Stimulated activated CD4-positive, alpha-beta T cell treated with anti-CD3 and anti-CD28 coated beads, Interleukin-2, amount 100 ng/mL, for 24 hours (primary cell): ENCODE data around the gene LRP1B.
"Not testable (repeated sequence)": the region's sequence is repeated elsewhere in the genome, so short reads cannot be mapped to it uniquely, and the experiment has no call there.

Experiments used
- DNase-seq, 2 donors: peaks; one replicate each; pipeline ENCODE4 v3.0.0-alpha.2; 2020

The LRP1B gene

DNA sequence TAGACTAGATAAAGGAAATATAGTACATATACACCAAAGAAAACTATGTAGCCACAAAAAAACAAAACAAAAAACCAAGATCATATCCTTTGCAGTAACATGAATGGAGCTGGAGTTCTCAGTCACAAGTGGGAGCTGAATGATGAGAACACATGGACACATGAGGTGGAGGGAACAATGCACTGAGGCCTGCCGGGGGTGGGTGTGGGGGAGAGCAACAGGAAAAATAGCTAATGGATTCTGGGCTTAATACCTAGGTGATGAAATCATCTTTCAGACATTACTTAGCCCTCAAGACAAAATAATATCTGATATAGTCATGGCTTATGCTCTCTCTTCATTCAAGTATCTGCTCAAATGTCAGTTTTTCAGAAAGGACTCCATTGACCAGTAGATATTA lies 930.6 kb downstream of the LRP1B start:
- no peak for DNase-seq

DNA sequence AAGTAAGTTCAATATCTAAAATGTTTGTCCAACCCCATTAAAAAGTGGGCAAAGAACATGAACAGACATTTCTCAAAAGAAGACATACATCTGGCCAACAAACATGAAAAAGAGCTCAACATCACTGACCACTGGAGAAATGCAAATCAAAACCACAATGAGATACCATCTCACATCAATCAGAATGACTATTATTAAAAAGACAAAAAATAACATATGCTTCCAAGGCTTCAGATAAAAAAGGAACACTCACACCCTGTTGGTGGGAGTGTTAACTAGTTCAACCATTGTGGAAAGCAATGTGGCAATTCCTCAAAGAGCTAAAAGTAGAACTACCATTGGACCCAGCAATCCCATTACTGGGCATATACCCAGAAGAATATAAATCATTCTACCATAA lies 931.1 kb downstream of the LRP1B start:
- DNase-seq = no peak

DNA sequence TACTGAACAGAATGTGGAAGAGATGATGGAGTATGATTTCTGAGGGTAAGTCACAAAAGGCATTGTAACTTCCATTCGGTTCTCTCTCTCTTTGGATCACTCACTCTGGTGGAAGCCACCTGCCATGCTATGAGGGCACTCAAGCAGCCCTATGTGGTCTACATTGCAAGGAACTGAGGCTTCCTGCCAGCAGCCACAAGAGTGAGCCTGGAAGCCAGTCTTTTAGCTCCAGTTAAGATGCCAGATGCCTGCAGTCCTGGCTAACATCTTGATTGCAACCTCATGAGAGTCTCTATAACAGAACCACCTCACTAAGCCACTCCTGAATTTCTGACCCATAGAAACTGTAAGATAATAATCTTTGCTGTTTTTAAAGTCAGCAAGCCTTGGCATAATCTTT lies 935.7 kb downstream of the LRP1B start:
- no peak for DNase-seq

DNA sequence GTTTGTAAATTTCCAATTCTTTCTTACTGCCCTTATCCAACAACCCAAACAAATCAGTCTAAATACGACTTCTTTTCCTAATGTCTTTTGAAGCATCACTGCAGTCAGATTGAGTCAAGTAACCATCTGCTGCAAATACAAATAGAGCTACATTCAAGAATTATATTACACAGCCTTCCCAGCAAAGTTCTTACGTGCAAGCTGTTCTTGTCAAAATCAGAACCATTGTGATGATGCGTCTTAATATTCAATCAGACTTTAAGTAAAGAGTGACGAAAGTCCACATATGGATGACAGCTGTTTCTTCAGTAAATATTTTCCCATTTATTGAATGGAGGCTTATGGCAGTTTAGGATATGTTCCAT lies 943.8 kb downstream of the LRP1B start:
- DNase-seq = no peak

DNA sequence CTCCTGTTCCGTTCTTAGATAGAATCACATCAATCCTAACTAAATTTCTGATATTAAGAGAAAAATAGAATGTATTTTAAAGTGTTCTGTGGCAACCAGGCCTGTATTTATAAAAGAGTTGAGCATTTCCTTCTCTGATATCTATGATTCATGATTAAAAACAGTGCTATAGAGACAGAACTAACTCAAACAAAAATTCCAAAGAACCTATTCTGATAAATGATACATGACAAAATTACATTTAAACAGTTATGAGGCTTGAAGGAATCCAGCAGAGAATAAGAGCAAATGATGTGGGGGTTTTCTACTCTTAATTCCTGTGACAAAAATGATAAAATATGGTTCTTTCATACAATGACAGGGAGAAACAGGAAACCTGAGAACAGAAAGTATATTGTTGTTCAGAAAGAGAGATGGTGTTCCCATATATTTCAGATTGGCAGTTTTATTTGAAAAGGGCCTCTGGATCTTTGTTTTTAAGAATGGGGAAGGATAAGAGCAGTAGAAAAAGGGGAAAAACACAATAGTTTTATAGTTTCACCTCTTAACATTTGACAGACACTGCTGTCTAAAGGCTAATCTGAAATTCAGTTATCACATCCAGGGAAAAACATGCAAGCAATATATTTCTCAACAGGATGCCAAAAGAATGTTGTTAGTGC lies 944.3 kb downstream of the LRP1B start:
- no peak for DNase-seq

DNA sequence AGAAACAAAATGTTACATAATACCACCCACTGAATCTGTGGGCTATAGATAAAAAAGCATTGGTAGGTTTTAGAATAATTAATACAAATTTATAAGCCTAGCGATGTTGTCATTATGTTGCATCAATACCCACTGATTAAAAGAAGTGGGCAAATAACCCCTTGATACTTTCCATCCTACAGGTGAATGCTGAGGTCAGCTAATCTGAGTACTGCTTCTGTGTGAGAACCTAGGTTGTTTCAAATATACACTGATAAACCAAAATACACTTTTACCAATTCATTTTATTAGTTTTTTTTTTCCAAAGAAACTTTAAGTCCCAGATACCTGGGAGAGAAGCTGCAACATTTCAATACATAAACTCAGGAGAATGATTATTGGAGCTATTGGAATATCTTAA lies 948.6 kb downstream of the LRP1B start:
- no peak for DNase-seq

DNA sequence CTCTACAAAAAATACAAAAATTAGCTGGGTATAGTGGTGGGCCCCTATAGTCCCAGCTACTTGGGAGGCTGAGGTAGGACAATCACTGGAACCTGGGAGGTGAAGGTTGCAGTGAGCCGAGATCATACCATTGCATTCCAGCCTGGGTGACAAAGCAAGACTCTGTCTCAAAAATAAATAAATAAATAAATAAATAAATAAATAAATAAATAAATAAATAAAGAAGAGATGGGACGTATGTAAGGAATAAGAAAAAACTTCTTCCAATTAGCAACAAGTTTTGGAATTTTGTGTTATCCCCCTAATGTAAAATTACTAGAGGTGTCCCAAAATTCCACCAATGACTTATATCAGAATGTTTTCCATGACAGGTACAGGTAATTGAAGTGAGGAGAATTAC lies 961.7 kb downstream of the LRP1B start:
- DNase-seq = not testable (repeated sequence)

DNA sequence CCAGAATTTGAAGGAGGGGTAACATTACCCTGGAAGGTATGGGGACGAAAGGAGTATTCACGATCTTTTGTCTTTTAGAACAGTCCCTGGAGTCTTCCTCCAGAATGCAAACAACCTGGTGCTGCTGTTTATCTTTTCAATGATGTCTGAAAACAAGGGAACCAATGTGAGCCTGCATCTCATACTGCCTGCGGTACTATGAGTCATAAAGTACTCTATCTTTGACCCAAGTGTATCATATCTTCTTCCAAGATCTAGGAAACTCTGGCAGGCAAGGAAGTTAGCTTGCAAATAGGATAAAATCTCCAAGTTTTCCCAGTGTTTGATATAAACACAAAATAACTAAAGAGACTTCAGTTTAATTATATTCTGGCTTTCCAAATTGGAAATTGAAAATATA lies 968.5 kb downstream of the LRP1B start:
- no peak for DNase-seq

DNA sequence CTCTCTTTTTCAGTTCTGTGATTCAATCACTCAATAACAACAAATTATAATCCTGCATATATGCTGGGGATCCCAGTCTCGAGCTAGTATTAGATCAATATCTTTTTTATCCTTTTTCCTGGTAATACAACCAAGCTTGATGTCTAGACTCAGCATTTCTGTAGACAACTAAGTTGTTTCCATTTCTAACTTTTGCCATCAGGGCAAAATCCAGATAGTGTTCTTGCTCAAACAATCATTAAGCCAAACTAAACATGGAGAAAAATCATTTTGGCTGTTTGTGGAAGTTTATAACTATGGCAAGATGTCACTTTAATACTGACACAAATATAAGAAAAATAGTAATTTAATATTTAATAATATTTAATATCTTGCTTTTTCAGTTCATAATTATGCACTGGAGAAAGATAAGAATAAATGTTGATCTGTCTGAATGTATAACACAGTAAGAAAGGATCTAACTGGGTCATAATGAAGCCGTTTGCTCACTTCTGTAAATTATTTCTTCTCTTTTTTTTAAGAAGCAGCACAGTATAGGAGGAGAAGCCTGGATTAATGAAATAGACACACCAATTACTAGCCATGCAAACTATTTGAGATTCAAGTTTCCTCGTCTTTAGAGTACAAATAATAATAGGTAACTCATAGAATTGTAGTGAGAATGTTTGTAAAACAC lies 979.1 kb downstream of the LRP1B start:
- no peak for DNase-seq

DNA sequence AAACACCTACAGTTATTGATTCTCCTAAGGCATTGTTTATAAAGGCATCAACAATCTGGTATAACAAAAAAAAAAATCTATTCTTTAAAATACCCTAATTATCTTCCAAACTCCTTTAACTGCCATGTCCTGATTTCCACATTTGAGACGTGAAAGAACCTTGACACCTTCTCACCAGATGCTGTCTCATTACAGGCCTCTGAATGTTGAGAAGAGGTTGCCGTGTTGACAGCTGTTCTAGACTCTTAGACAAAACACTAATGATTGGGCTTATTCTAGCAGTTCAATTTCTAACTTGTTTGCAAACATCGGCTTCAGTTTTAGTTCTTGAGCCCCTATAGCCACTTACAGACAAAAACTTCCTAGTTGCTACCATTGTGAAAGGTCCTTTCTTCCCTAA lies 988.8 kb downstream of the LRP1B start:
- DNase-seq = no peak

DNA sequence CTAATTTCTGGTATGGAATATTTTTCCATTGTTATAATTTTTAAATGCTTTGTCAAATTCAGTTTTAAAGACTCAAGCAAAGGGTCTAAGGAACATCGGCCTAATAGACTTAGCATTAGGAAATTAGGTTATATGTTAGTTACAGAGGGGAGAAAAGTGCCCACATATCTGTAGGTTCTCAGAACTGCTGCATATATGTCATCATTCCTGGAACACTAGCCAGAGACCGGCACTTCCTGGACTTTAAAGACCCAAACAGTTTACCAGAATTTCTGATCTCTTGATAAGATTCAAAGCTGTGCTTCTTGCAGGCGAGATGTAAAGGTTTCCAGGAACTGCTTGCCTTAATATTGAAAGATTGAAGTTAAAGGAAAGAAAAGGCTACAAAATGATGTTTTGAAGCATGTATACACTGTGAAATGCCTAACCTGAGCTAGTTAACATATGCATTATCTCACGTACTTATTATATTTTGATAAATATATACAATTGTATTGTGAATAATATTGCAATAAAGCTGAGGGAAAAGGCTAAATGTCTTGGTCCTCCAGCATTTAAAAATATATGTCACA lies 993.6 kb downstream of the LRP1B start:
- DNase-seq = no peak

DNA sequence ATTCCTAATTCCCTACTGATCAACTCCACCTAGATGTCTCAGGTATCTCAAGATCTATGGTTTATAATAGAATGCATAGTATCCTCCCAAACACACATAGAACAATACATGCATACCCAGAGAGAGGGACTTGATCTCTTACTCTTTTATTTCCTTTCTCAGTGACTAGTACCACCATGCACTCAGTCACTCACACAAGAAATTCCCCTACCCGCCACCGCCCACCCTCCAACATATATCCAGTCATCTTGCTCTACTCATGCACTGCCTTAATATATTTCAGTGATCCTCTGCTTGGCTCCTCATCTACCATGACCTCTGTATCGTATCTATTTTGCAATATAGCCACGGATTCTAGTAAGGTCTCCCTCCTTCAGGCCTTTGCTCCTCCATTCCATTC lies 996.9 kb downstream of the LRP1B start:
- DNase-seq = no peak

DNA sequence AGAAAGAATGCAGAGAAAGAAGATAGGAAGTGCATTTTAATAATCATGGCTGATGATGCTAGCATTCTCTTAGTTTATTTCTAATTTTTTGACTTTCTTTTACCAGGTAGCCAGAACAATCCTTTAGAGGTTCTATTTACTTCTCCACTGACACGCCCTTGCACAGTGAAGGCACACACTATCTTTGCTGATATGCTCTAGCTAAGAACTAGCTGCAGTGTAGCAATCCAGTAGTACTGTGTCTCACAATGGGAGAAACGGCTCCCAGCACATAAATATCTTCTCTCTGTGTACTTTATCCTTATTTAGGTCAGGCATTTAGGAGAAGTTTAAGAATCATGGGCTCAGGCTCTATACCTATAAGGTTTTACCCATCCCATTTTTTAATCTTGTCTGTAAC lies 1005.4 kb downstream of the LRP1B start:
- DNase-seq = no peak

DNA sequence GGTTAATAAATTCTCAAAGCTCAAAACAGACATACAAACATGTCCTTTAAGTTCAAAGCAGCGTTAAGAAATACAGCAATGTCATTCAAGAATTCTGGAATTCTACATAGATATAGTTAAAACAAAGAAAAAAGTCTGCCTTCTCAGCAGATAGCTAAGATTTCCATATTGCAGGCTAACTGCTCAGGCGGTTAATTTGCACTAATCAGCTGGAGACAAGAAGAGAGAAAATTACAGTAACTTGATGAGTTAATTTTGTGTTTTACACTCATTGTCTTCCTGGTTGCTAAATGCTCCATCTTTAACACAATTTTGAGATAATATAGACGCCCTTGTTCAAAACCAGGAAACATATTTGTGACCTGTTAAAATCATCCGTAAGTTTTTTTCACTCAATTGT lies 1012.0 kb downstream of the LRP1B start:
- DNase-seq = no peak

DNA sequence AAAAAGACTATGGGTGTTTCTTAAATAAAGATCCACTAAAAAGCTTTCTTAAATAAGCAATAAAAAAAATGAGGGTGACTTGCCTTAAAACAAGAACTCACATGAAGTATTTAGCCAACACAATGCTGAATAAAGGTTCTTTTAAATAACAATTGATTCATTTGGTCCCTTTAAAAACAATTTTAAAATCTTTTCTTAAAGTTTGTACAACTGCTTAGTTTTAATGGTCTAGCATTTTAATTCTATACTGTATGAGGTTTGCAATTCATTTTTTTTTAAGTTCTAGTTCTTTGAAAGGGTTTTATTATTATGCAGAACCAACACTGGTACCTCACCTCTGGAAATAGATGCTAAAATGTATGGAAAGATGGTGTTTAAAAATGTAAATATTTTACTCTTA lies 1017.5 kb downstream of the LRP1B start:
- DNase-seq = no peak

DNA sequence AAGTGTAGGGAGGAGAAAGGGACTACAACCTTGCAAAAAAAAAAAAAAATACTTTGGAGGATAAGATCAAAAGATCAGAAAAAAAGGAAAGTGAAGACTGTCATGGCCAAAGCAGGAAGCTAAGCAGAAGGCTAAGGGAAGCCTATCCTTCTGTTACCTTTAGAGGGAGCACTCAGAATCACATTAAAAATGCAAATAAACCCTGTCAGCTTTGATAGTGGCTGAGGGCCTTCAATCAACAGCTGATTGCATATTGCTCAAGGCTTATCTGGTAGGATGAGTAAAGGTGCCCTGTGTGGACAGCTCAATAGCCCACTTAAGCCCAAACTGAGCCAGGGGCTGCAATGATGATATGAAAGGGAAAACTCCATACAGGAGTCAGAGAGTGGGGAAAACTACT lies 1021.2 kb downstream of the LRP1B start:
- DNase-seq = no peak

DNA sequence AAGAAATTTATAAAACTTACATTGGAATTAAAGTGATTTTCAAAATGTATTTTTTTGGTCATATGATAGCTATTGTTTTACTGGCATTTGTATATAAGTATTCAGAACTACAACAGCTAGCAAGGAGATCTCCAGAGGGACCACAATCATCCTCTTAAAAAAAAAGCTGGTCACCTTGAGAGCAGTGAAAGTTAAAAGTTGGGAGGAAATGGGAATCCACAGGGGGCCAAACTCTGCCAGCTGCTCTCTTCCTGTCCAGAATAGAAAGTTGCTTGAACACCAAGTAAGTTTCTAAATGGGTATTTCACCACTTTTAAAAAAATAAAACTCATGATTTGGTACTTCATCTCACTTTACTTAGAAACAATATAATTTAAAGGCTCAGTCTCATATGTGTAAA lies 1025.1 kb downstream of the LRP1B start:
- DNase-seq = no peak

DNA sequence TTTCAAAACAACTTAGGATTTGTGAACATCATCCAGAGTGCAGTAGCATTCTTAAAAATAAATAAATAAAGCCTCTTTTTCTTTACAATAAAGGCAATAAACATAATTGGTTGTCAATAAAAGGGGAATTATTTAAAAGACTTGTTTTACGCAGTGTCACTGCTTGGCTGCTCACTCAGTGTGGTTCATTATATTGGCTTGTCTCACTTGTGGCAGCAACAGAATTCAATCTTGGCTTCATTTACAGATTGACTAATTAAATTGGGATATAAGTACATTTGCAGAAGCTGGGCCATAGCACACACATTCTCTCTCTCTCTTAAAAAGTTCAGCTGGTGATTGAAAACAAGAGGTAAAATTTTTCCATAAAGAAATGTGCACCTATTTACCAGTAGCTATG lies 1027.6 kb downstream of the LRP1B start:
- DNase-seq = no peak

DNA sequence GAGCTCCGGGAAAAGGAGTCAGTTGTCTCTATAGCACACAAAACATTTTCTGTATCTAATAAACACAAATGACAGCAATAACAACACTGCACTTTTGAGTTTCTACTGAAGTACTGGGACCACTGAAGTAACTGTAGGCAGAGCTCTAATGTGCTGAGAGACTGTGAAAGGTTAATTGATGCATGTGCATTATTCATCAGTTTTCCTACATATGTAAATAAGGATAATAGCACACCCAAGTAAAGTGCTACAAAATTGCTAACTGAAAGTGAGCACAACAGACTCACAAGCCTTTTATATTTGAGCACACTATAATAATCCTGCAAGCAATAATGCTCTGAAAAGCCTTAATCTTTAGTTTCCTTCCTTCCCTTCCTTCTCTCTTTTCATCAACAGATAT lies 1051.6 kb downstream of the LRP1B start:
- DNase-seq = no peak

DNA sequence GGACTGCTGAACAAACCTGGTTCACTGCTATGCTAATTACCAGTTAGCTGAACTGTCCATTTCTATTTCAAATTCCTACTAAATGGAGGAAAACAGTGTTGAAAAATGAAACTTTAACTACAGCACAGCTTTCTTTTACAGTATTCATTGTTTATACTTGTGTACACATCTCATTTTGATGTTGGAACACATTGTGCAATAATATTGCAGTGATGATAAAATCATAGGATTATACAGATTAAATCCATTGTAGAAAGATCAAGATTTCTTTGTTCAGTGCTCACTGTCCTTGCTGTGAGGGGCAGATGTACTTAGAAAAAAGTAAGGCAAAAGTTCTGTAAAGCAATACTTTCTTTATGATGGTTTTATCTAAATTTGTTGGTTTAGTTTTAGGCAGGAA lies 1055.1 kb downstream of the LRP1B start:
- no peak for DNase-seq

DNA sequence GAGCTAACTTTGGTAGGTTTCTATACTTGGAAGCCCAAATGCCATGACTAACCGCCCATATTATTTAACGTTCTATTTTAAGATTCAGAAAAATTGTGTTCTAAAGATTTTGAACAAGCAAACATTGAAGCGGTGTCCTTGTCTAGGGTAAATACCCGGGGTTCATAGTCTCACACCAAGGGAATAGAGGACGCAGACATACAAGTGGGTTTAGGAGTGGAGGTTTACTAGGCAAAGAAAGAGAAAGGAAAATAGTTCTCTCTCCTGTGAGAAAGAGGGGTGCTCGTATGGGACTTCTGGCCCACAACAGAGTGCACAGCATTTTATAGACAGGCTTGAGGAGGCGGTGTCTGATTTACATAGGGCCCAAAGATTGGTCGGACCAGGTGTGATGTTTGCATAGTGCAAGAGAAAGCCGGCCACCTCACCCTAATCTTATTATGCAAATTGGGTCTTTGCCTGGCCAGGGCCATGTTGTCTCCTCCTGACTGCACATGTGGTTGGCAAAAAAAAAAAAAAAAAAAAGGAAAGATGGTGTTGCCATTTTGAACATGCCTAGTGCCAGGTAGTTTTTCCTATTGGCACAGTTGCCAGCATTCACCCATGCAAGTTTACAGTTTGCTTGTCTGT lies 1062.6 kb downstream of the LRP1B start:
- no peak for DNase-seq

DNA sequence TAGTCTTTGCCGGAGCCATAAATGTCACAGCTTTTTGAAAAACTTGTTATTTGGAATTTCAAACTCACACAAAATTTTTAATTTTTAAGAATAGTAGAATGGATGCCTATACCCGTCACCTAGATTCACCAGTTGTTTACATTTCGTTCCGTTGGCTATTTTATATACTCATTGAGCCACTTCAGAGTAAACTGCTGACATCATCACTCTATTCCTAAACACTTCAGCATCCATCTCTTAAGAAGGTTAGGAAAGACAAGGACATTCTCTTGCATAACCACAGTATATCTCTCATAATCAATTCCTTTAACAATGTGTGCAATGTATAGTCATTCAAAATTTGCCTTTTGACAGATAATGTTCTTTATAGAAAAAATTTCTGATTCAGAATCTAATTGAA lies 1065.8 kb downstream of the LRP1B start:
- DNase-seq = no peak

DNA sequence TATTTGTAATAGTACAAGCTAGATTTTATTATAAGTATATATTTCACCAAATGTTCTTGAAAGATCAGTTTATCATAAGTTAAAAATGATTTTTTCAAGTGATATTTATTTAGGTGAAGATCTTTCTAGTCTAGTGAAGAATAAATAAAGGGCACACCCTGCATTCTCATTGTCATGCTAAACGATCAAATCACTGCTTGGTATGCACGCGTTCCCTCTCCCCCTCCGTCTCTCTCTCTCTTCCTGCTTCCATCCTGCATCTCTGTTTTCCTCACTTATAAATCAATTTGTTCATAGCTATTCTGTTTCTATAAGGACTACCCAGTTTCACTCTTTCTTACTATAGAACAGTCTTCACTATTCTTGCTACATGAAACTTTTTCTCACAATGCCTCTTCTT lies 1067.4 kb downstream of the LRP1B start:
- DNase-seq = no peak

DNA sequence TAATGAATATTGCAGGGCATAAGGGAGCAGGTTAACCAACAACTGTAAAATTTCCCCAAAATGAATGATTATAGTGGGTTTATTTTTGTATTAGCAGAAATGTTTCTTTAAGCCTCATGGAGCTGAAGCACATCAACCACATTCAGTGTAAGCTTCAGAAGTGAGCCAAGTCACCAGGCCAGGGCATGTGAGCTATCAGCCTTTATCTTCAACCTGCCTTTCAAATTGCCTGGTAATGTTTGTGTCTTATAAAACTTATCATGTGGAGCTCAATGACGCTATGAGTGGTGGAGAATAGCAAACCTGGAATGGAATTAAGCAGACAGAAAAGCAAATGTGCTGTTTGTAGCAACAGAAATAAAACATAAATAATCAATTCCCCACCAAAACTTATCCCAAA lies 1068.4 kb downstream of the LRP1B start:
- DNase-seq = no peak
